Neuronal stem cell (in vitro differentiated cells): ENCODE results near the gene NCAPG.

Source experiments
- DNase-seq: peaks from one replicate; pipeline ENCODE4 v3.0.0-alpha.2; 2013; ENCODE audit warnings: low spot score
- H2AFZ ChIP-seq: one replicate; pipeline ENCODE4 v1.6.1; 2013; ENCODE audit warnings: mild to moderate bottlenecking, low read length, inconsistent platforms
- H2AK5ac ChIP-seq: 2 replicates; pipeline ENCODE4 v1.6.1; 2013; ENCODE audit warnings: low read depth, mild to moderate bottlenecking, inconsistent platforms, low read length, moderate library complexity, mixed read lengths
- H2BK120ac ChIP-seq: 2 replicates; pipeline ENCODE4 v1.6.1; 2013; ENCODE audit warnings: low read depth, mild to moderate bottlenecking, inconsistent platforms, low read length, moderate library complexity, mixed read lengths
- H2BK12ac ChIP-seq: one replicate; pipeline ENCODE4 v1.6.1; 2013; ENCODE audit warnings: low read length, inconsistent platforms
- H2BK15ac ChIP-seq: 2 replicates; pipeline ENCODE4 v1.6.1; 2013; ENCODE audit warnings: mild to moderate bottlenecking, low read length, inconsistent platforms, mixed read lengths
- H2BK5ac ChIP-seq: one replicate; pipeline ENCODE4 v1.6.1; 2013; ENCODE audit warnings: inconsistent platforms, mild to moderate bottlenecking, low read length, moderate library complexity
- H3K14ac ChIP-seq: one replicate; pipeline ENCODE4 v1.6.1; 2013; ENCODE audit warnings: low read length, inconsistent platforms
- H3K18ac ChIP-seq: 2 replicates; pipeline ENCODE4 v1.6.1; 2013; ENCODE audit warnings: low read length, inconsistent platforms
- H3K23ac ChIP-seq: 2 replicates; pipeline ENCODE4 v1.6.1; 2013; ENCODE audit warnings: low read depth, mild to moderate bottlenecking, mixed read lengths, low read length, inconsistent platforms; ENCODE audit not compliant: poor library complexity
- H3K27ac ChIP-seq: replicated peaks from 3 replicates; pipeline ENCODE4 v1.5.1; 2013; ENCODE audit warnings: low read length, inconsistent platforms
- H3K27me3 ChIP-seq, 3 experiments: 2 replicates each; pipeline ENCODE4 v1.6.1; 2013; ENCODE audit warnings: low read length in 3 of 3, mild to moderate bottlenecking in 2 of 3, inconsistent platforms in 1 of 3, low read depth in 1 of 3, mixed read lengths in 1 of 3, moderate library complexity in 1 of 3; ENCODE audit not compliant: control insufficient read depth in 3 of 3, insufficient read depth in 3 of 3
- H3K36me3 ChIP-seq, 2 donors: replicated peaks in 1 of 2; 2 replicates each; pipeline ENCODE4 v1.6.1; 2013; ENCODE audit warnings: low read length in 2 of 2; ENCODE audit not compliant: control insufficient read depth in 2 of 2, insufficient read depth in 2 of 2
- H3K4ac ChIP-seq: 2 replicates; pipeline ENCODE4 v1.6.1; 2013; ENCODE audit warnings: inconsistent platforms, mild to moderate bottlenecking, low read length, moderate library complexity
- H3K4me1 ChIP-seq, 2 donors: 1 replicate in 1 of 2; 2 replicates in 1 of 2; pipeline ENCODE4 v1.6.1; 2013; ENCODE audit warnings: low read length in 2 of 2, low read depth in 1 of 2; ENCODE audit not compliant: control insufficient read depth in 2 of 2, insufficient read depth in 1 of 2
- H3K4me2 ChIP-seq: one replicate; pipeline ENCODE4 v1.6.1; 2013; ENCODE audit warnings: mild to moderate bottlenecking, low read length, inconsistent platforms; ENCODE audit not compliant: insufficient read depth, poor library complexity, severe bottlenecking
- H3K4me3 ChIP-seq, 2 donors: 2 replicates each; pipeline ENCODE4 v1.5.1; 2013; ENCODE audit warnings: low read length in 2 of 2, mild to moderate bottlenecking in 2 of 2, inconsistent platforms in 1 of 2, moderate library complexity in 1 of 2
- H3K79me1 ChIP-seq: one replicate; pipeline ENCODE4 v1.6.1; 2013; ENCODE audit warnings: low read depth, mild to moderate bottlenecking, inconsistent platforms, low read length, moderate library complexity
- H3K9ac ChIP-seq: one replicate; pipeline ENCODE4 v1.6.1; 2013; ENCODE audit warnings: mild to moderate bottlenecking, low read depth, low read length, inconsistent platforms; ENCODE audit not compliant: poor library complexity
- H3K9me3 ChIP-seq, 2 donors: replicated peaks in 1 of 2; 2 replicates each; pipeline versions ENCODE3 to v1.6.1; 2013; ENCODE audit warnings: low read length in 2 of 2, mild to moderate bottlenecking in 2 of 2, inconsistent platforms in 1 of 2, low read depth in 1 of 2, mixed read lengths in 1 of 2, moderate library complexity in 1 of 2; ENCODE audit not compliant: control insufficient read depth in 2 of 2, insufficient read depth in 1 of 2
- H4K8ac ChIP-seq: one replicate; pipeline ENCODE4 v1.6.1; 2013; ENCODE audit warnings: low read depth, mild to moderate bottlenecking, inconsistent platforms, low read length, moderate library complexity
- H4K91ac ChIP-seq: one replicate; pipeline ENCODE4 v1.6.1; 2013; ENCODE audit warnings: low read length, low read depth, mild to moderate bottlenecking, inconsistent platforms; ENCODE audit not compliant: poor library complexity
- WGBS, 2 donors: extraction: QIAGEN DNeasy Blood & Tissue Kit; methylation state at CpG; one replicate each; pipeline ENCODE4 v1.1.7; 2013; ENCODE audit warnings: missing lambda C conversion rate in 2 of 2, mixed read lengths in 1 of 2; ENCODE audit not compliant: insufficient read length in 2 of 2, insufficient replicate concordance in 1 of 2; ENCODE audit errors: extremely low coverage in 2 of 2; 5-methylcytosine and 5-hydroxymethylcytosine counted together

NCAPG gene

GRCh38 chr4:17778431-17778830 is 32.3 kb upstream of the NCAPG start:
- no peak overlapping the region for H4K91ac ChIP-seq
- WGBS, 2 donors, result no CpG with 5 or more reads among the region's 3 CpGs
- no peak overlapping the region for H3K9ac ChIP-seq
- H2AFZ ChIP-seq, result no peak overlapping the region
- no peak overlapping the region for H2BK12ac ChIP-seq
- H3K79me1 ChIP-seq, result no peaks in the 10 kb centered on the region
- no peak overlapping the region for H2BK5ac ChIP-seq
- H4K8ac ChIP-seq, result no peak overlapping the region
- no peak overlapping the region for H3K4me3 ChIP-seq
- H2BK15ac ChIP-seq, result no peak overlapping the region
- H3K4ac ChIP-seq, result no peak overlapping the region
- no peak overlapping the region for H2BK120ac ChIP-seq
- no peak for DNase-seq
- peaks cover 2 to 41% (median 25%) of the 10 kb centered on the region in 3 experiments for H3K27me3 ChIP-seq
- no peak overlapping the region for H3K4me2 ChIP-seq
- H3K18ac ChIP-seq, result no peak overlapping the region
- no peak overlapping the region for H2AK5ac ChIP-seq
- H3K14ac ChIP-seq, result no peak overlapping the region
- no peaks in the 10 kb centered on the region for H3K9me3 ChIP-seq
- H3K36me3 ChIP-seq, result no peaks in the 10 kb centered on the region
- H3K27ac ChIP-seq, result no peak overlapping the region
- H3K4me1 ChIP-seq, result peaks cover 0 to 21% of the 10 kb centered on the region in 2 donors
- no peak overlapping the region for H3K23ac ChIP-seq

DNA sequence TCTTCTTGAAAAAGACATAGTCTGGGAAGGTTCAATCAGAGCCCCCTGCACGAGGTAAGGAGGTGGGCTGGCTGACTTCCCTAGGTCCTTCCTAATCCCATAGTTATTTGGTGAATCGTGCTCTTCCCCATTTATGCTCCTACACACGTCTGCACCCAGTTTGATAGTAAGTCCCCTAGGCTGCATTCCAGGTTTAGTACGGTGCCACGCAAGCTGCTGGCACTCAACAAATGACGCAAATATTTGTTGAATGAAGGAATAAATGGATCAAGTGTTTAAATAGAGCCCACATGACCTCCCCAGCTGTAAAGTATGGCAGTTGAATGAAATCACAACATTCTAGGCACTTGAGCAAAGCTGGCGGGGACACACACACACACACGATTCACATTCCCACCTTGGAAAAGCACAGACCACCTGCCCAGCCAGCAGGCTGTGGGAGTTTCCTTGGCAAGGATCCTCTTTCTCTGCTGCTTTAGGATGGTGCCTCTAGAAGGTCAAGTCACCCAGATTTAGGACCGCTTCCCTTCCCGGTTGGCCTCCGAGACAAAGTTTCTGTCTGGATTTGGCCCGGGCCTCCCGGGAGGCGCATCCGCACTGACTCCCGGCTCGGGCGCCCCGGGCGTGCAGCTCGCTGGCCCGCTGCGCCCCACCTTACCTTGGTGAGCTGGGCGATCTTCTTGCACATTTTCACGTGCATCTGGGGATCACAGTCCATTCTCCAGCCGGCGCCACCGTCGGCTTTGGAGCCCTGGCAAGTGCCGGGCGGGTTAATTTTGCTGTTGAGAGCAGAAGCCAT is 30.1 kb upstream of the NCAPG start:
- Histone ChIP-seq H2AFZ (peak overlapping the region; percentile 93), H3K4me2 (peak overlapping the region; percentile 99), H3K36me3 (no peaks in the 10 kb centered on the region), H3K23ac (no peak overlapping the region), H2BK12ac (no peak overlapping the region), H3K4me1 (peaks cover 0 to 21% of the 10 kb centered on the region in 2 donors), H3K79me1 (no peaks in the 10 kb centered on the region), H4K8ac (no peak overlapping the region), H2BK15ac (no peak overlapping the region), H2BK5ac (no peak overlapping the region), H3K27me3 (peaks cover 2 to 38% (median 25%) of the 10 kb centered on the region in 3 experiments), H3K14ac (peak overlapping the region; percentile 9), H3K18ac (peak overlapping the region; percentile 76), H3K9ac (peak overlapping the region; percentile 30), H3K4ac (no peak overlapping the region), H2BK120ac (no peak overlapping the region), H4K91ac (no peak overlapping the region), H3K27ac (no peak overlapping the region), H3K9me3 (no peaks in the 10 kb centered on the region), H2AK5ac (no peak overlapping the region), H3K4me3 (peak overlapping the region; percentile 30 to 70)
- WGBS, 2 donors, result no CpG with 5 or more reads among the region's 31 CpGs
- no peak for DNase-seq

DNA sequence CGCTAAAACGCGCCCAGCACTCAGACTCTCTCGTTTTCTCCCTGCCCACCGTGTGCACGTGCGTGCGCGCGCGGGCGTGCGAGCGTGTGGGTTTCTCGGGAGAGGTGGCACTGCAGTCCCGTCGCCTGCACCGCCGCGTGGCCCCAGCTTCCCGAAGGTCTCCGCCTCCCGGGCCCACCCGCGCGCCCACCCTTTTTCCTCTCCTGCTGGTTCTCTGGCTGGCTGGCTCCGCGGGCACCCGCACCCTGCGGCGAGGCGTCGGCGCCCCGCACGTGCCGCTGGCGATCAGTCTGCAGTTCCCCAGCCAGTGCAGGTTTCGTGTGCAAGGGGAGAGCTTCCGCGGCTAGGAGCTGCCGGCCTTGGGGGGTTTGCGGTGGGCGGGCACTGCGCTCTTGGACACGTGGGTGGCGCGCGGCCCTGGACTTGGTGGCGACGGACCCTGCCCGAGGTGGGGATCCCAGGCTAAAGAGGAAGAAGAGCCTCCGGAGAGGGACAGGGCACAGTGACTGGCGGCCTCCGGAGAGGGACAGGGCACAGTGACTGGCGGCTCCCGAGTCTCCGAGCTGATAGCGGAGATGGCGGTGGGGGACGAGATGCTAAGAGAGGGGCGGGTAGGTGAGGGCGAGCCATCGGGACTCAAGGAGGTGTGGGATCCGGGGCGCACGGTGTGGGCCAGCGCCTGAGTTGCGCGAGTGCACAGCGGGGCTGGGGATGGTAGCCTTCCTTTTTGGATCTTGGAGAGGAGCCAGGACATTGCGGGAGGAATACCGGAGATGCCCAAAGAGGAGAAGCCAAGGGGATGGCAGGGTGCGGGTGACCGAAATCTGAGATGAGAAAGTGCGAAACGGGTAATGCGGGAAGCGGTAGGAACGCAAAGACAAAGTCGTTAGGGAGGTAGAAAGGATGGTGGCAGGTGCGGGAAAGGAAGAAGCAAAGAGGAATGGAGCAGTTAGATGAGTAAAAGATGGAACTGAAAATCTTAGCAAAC is 29.2 kb upstream of the NCAPG start, which contains the start of gene FAM184B:
FAM184B (minus strand) TSS at position 322 of the 988 bp plus-strand sequence. CDS start 322 bp downstream, outside the sequence.
- no CpG with 5 or more reads among the region's 82 CpGs for WGBS, 2 donors
- Histone ChIP-seq H3K36me3 (no peaks in the 10 kb centered on the region), H3K79me1 (no peaks in the 10 kb centered on the region), H2BK15ac (no peak within 1 kb of the TSS), H2AK5ac (no peak within 1 kb of the TSS), H4K8ac (no peak within 1 kb of the TSS), H3K9me3 (no peaks in the 10 kb centered on the region), H3K27me3 (peaks cover 2 to 38% (median 25%) of the 10 kb centered on the region in 3 experiments), H2AFZ (peak within 1 kb of the TSS; percentile 93), H4K91ac (no peak within 1 kb of the TSS), H3K4me1 (peaks cover 0 to 21% of the 10 kb centered on the region in 2 donors), H3K27ac (no peak within 1 kb of the TSS), H2BK5ac (no peak within 1 kb of the TSS), H2BK12ac (no peak within 1 kb of the TSS), H3K4ac (no peak within 1 kb of the TSS), H3K4me2 (peak within 1 kb of the TSS; percentile 99), H3K23ac (peak within 1 kb of the TSS; percentile 80), H3K14ac (peak within 1 kb of the TSS; percentile 100), H3K9ac (peak within 1 kb of the TSS; percentile 88), H3K18ac (peak within 1 kb of the TSS; percentile 85), H2BK120ac (peak within 1 kb of the TSS; percentile 8), H3K4me3 (peak within 1 kb of the TSS; percentile 30 to 70)
- DNase-seq, result peak; percentile 30
